NCI-H187 treated with DMSO at 0.1 percent for 48 hours (cell line): ENCODE measurements around the gene CD300LB.
"Not testable (repeated sequence)": the region's sequence is repeated elsewhere in the genome, so short reads cannot be mapped to it uniquely, and the experiment has no call there.

Experiments
- DNase-seq: peaks from one replicate; lab custom pipeline; 2025; lab: John Stamatoyannopoulos, UW

Gene CD300LB

GRCh38 chr17:74525465-74525725, 5.9 kb downstream of the CD300LB start:
- DNase-seq, result no peak

GRCh38 chr17:74524653-74525464, 6.4 kb downstream of the CD300LB start:
- DNase-seq, result no peak

- DNase-seq, result no peak
Measured at GRCh38 chr17:74523308-74523707, 8.0 kb downstream of the CD300LB start.

- no peak for DNase-seq
Measured at GRCh38 chr17:74522381-74523105, 8.7 kb downstream of the CD300LB start.

- DNase-seq, result no peak
Measured at GRCh38 chr17:74521701-74522201, 9.5 kb downstream of the CD300LB start.

GRCh38 chr17:74520790-74521480, 10.3 kb downstream of the CD300LB start:
- no peak for DNase-seq

- no peak for DNase-seq
Measured at GRCh38 chr17:74520016-74520434, 11.2 kb downstream of the CD300LB start.

- not testable (repeated sequence) for DNase-seq
Measured at GRCh38 chr17:74518413-74518981, 12.8 kb downstream of the CD300LB start.

GRCh38 chr17:74516561-74517328, 14.5 kb downstream of the CD300LB start:
- DNase-seq, result no peak

- DNase-seq, result no peak
Measured at GRCh38 chr17:74515941-74516340, 15.3 kb downstream of the CD300LB start.

GRCh38 chr17:74514632-74515334, 16.5 kb downstream of the CD300LB start:
- DNase-seq, result no peak

GRCh38 chr17:74513987-74514631, 17.2 kb downstream of the CD300LB start:
- no peak for DNase-seq

- no peak for DNase-seq
Measured at GRCh38 chr17:74512624-74513091, 18.6 kb downstream of the CD300LB start.

GRCh38 chr17:74512036-74512435, 19.2 kb downstream of the CD300LB start:
- DNase-seq, result no peak

- DNase-seq, result no peak
Measured at GRCh38 chr17:74508156-74508555, 23.1 kb downstream of the CD300LB start.

- not testable (repeated sequence) for DNase-seq
Measured at GRCh38 chr17:74503949-74504348, 27.3 kb downstream of the CD300LB start.

GRCh38 chr17:74502861-74503260, 28.4 kb downstream of the CD300LB start:
- no peak for DNase-seq

GRCh38 chr17:74499992-74500391, 31.3 kb downstream of the CD300LB start:
- DNase-seq, result no peak

- DNase-seq, result no peak
Measured at GRCh38 chr17:74497471-74497870, 33.8 kb downstream of the CD300LB start.

- no peak for DNase-seq
Measured at GRCh38 chr17:74493331-74493833, 37.9 kb downstream of the CD300LB start.
